Mucosa of stomach (tissue), 1 donor: ENCODE measurements around the gene SCRG1.

Source experiments
- H3K27me3 ChIP-seq: one replicate; pipeline ENCODE4 v1.7.0; 2013; ENCODE audit warnings: mild to moderate bottlenecking, low read length; ENCODE audit not compliant: control insufficient read depth, insufficient read depth
- H3K36me3 ChIP-seq: one replicate; pipeline ENCODE4 v1.7.0; 2013; ENCODE audit warnings: low read length; ENCODE audit not compliant: control insufficient read depth, insufficient read depth
- H3K4me1 ChIP-seq: one replicate; pipeline ENCODE4 v1.7.0; 2013; ENCODE audit warnings: mild to moderate bottlenecking, low read length; ENCODE audit not compliant: control insufficient read depth, insufficient read depth
- H3K4me3 ChIP-seq: one replicate; pipeline ENCODE4 v1.7.0; 2013; ENCODE audit warnings: low read length
- H3K9ac ChIP-seq: one replicate; pipeline ENCODE4 v1.7.0; 2013; ENCODE audit warnings: mild to moderate bottlenecking, low read length, moderate library complexity
- H3K9me3 ChIP-seq: one replicate; pipeline ENCODE4 v1.7.0; 2013; ENCODE audit warnings: mild to moderate bottlenecking, low read length, moderate library complexity; ENCODE audit not compliant: control insufficient read depth
- donor health status: Pancreatic carcinoma.

The SCRG1 gene

DNA sequence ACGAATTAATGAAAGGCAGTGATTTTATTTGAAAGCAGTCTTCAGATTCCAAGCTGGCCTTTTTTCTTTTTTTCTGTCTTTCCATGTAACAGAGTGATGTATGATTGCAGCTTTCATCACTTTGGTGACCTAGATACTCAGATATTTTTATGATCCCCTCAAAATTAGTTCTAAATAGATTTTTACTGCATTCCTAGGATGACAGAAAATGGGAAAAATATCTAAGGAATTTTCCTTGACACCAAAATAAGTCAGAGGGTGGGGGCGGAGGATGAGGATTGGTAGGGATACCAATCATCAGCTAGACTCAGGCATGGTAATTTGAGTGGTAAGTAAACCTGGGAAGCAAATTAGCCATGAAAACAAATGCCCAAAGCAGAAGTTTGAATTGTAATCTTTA, 52.8 kb downstream of the SCRG1 start:
- Histone ChIP-seq H3K4me3 (no peak overlapping the region), H3K9me3 (no peaks in the 10 kb centered on the region), H3K36me3 (no peaks in the 10 kb centered on the region), H3K9ac (no peak overlapping the region), H3K4me1 (no peaks in the 10 kb centered on the region), H3K27me3 (no peaks in the 10 kb centered on the region)

DNA sequence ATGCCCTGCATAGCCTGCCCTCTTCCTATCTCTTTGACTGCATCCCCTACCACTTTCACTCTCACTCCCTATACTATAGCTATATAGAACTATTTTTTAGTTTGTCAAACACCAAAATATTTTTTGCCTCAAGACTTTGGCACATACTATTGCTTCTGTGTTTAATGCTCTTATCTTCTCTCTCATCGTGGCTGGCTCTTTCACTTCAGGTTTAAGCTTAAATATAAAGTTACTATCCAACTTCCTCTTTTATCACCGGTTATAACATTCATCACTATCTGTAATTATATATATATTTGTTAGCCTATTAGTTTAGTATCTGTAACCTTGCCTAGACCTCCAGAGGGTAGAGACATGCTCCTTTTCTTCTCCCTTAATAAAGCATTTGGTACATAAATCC, 53.3 kb downstream of the SCRG1 start:
- no peak overlapping the region for H3K9ac ChIP-seq
- H3K36me3 ChIP-seq, result no peaks in the 10 kb centered on the region
- no peaks in the 10 kb centered on the region for H3K4me1 ChIP-seq
- no peak overlapping the region for H3K4me3 ChIP-seq
- no peaks in the 10 kb centered on the region for H3K27me3 ChIP-seq
- H3K9me3 ChIP-seq, result no peaks in the 10 kb centered on the region

DNA sequence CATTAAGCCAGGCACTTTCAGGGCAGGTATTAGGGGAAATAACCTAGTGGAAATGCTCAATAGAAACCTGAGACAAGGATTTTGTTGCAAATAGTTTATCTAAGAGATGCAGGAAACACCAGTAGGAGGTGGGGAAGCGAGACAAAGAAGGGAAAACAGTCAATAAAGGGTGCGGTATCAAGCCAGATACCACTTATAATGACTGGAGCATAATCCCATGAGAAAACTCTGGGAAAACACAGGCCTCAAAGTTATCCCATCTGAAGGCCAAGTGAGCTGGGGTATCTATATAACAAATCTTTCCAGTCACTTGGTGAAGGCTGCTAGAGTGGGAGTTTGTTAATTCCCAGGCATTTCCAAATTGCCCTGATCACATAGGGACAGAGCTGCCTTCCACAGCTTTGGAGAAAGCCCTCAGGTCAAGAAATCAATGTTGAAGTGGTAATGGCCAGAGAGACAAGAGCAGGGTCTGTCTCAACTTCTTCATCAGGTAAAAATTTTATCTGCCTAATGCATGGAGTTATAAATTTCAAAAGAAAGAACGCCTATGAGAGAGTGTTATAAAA, 55.0 kb downstream of the SCRG1 start:
- H3K4me1 ChIP-seq, result no peaks in the 10 kb centered on the region
- H3K9ac ChIP-seq, result no peak overlapping the region

DNA sequence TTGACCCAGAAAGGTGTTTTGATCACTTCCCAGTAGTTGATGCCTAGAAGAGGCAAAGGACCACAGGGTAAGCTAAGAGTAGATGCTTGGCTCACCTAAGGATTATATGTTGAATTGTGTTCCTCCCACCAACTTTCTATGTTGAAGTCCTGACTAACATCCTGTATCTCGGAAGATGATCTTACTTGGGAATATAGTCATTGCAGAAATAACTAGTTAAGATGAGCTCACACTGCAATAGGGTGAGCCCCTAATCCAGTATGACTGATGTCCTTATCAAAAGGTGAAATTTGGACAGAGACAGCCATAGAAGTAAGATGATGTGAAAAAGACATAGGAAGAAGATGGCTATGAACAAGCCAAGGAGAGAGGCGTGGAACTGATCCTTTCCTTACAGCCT, 61.5 kb downstream of the SCRG1 start:
- H3K9ac ChIP-seq, result no peak overlapping the region
- no peaks in the 10 kb centered on the region for H3K36me3 ChIP-seq
- no peaks in the 10 kb centered on the region for H3K27me3 ChIP-seq
- no peaks in the 10 kb centered on the region for H3K4me1 ChIP-seq
- no peaks in the 10 kb centered on the region for H3K9me3 ChIP-seq
- H3K4me3 ChIP-seq, result no peak overlapping the region

More for the DNA sequence above, 55.0 kb downstream of the SCRG1 start:
- H3K4me3 ChIP-seq, result no peak overlapping the region
- no peaks in the 10 kb centered on the region for H3K27me3 ChIP-seq
- H3K36me3 ChIP-seq, result no peaks in the 10 kb centered on the region
- no peaks in the 10 kb centered on the region for H3K9me3 ChIP-seq

DNA sequence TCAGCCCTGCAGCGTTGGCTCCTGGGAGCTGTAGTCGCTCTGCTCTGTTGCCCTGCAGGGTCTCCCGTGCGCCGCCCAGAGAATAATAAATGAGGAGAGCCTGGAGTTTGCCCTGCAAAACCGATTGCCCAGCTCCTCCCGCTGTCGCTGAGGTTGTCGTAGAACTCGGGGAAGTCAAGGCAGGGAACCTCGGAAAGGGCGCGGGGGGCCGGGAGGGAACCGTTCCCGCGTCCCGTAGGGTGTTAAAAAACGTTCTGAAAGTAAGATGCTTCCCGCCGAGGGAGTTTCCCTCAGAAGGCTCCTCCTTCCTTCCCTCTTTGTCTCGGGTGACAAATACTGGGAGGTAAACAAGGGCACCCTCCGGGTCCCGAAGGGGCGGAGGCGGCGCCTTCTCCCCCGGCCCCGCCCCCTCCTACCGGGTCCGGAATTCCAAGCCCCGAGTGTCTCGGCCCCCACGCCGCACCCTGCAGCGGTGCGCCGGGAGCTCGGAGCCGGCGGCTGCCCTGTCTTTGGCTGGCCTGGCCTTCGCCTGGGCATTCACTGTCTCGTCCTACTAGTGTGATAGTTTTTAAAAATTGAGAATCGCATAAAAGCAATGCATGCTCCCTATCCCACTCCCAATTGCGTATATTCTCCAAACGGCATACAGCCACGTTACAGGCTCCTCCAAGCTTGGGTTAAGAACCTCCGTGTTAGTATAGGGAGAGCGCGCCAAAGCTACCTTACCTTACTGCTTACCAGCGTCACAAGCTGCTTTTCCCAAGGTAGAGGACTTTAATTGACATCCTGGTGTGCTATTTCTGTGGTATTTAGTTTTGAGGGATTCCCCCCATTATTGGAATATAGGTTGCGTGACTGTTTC, 63.8 kb downstream of the SCRG1 start:
- Histone ChIP-seq H3K9ac (peak overlapping the region; percentile 32), H3K4me1 (peaks cover 6% of the 10 kb centered on the region), H3K27me3 (no peaks in the 10 kb centered on the region), H3K9me3 (no peaks in the 10 kb centered on the region), H3K4me3 (peak overlapping the region; percentile 92), H3K36me3 (no peaks in the 10 kb centered on the region)
